Mononuclear cell (primary cell): ENCODE results near the gene EPB41L5. TPM values are rescaled to one million over a fixed set of nuclear protein-coding genes. Genes with fewer than 3 reads are reported as not detected.
"Not testable (repeated sequence)": the region's sequence is repeated elsewhere in the genome, so short reads cannot be mapped to it uniquely, and the experiment has no call there.

Experiments
- H3K27me3 ChIP-seq: 2 replicates; pipeline ENCODE4 v1.6.0; 2011; ENCODE audit warnings: low read length, control low read depth; ENCODE audit not compliant: insufficient read depth
- H3K4me1 ChIP-seq: 2 replicates; pipeline ENCODE4 v1.5.1; 2011; ENCODE audit warnings: mild to moderate bottlenecking, low read length, control low read depth; ENCODE audit not compliant: insufficient read depth
- H3K4me3 ChIP-seq: 2 replicates; pipeline ENCODE4 v1.5.1; 2011; ENCODE audit warnings: mild to moderate bottlenecking, low read length, moderate library complexity
- H3K9me3 ChIP-seq: 2 replicates; pipeline ENCODE4 v1.5.1; 2011; ENCODE audit warnings: low read depth, mild to moderate bottlenecking, control low read depth, low read length
- total RNA-seq: library from RNA; depleted of rRNA; stranded (reverse); fragments of >200 nt; gene quantifications from one replicate; pipeline ENCODE4 v1.2.3, GENCODE V29; 2012

The EPB41L5 gene
- total RNA-seq, 1 donor, result 7.1 TPM

GRCh38 chr2:120052597-120052996 is 39.7 kb downstream of the EPB41L5 start:
- H3K9me3 ChIP-seq, result no peaks in the 10 kb centered on the region
- no peaks in the 10 kb centered on the region for H3K4me1 ChIP-seq
- no peak overlapping the region for H3K4me3 ChIP-seq
- no peaks in the 10 kb centered on the region for H3K27me3 ChIP-seq

GRCh38 chr2:120053891-120054290 is 41.0 kb downstream of the EPB41L5 start:
- H3K27me3 ChIP-seq, result no peaks in the 10 kb centered on the region
- H3K4me3 ChIP-seq, result no peak overlapping the region
- no peaks in the 10 kb centered on the region for H3K4me1 ChIP-seq
- H3K9me3 ChIP-seq, result no peaks in the 10 kb centered on the region

- Histone ChIP-seq H3K4me1 (no peaks in the 10 kb centered on the region), H3K27me3 (no peaks in the 10 kb centered on the region), H3K4me3 (no peak overlapping the region), H3K9me3 (no peaks in the 10 kb centered on the region)
These were observed 46.6 kb downstream of the EPB41L5 start for GRCh38 chr2:120059483-120059882.

- Histone ChIP-seq H3K4me3 (no peak overlapping the region), H3K27me3 (no peaks in the 10 kb centered on the region), H3K4me1 (no peaks in the 10 kb centered on the region), H3K9me3 (no peaks in the 10 kb centered on the region)
These were observed 47.3 kb downstream of the EPB41L5 start for GRCh38 chr2:120060088-120060623.

GRCh38 chr2:120064664-120065063 is 51.8 kb downstream of the EPB41L5 start:
- H3K4me1 ChIP-seq, result no peaks in the 10 kb centered on the region
- H3K27me3 ChIP-seq, result no peaks in the 10 kb centered on the region
- H3K9me3 ChIP-seq, result no peaks in the 10 kb centered on the region
- H3K4me3 ChIP-seq, result no peak overlapping the region

GRCh38 chr2:120066800-120067547 is 54.1 kb downstream of the EPB41L5 start:
- no peaks in the 10 kb centered on the region for H3K9me3 ChIP-seq
- no peaks in the 10 kb centered on the region for H3K4me1 ChIP-seq
- H3K27me3 ChIP-seq, result no peaks in the 10 kb centered on the region
- H3K4me3 ChIP-seq, result no peak overlapping the region

- not testable (repeated sequence) for H3K4me3 ChIP-seq, H3K27me3 ChIP-seq, H3K9me3 ChIP-seq, H3K4me1 ChIP-seq
These were observed 55.3 kb downstream of the EPB41L5 start for GRCh38 chr2:120068040-120068658.

GRCh38 chr2:120075545-120075944 is 62.7 kb downstream of the EPB41L5 start:
- H3K4me1 ChIP-seq, result no peaks in the 10 kb centered on the region
- no peaks in the 10 kb centered on the region for H3K9me3 ChIP-seq
- H3K27me3 ChIP-seq, result no peaks in the 10 kb centered on the region
- no peak overlapping the region for H3K4me3 ChIP-seq

- Histone ChIP-seq H3K4me3 (no peak overlapping the region), H3K27me3 (no peaks in the 10 kb centered on the region), H3K4me1 (no peaks in the 10 kb centered on the region), H3K9me3 (no peaks in the 10 kb centered on the region)
These were observed 65.0 kb downstream of the EPB41L5 start for GRCh38 chr2:120077896-120078295.

- Histone ChIP-seq H3K4me1 (no peaks in the 10 kb centered on the region), H3K27me3 (no peaks in the 10 kb centered on the region), H3K9me3 (no peaks in the 10 kb centered on the region), H3K4me3 (no peak overlapping the region)
These were observed 66.8 kb downstream of the EPB41L5 start for GRCh38 chr2:120079647-120080046.

- H3K4me3 ChIP-seq, result no peak overlapping the region
- H3K4me1 ChIP-seq, result no peaks in the 10 kb centered on the region
- H3K27me3 ChIP-seq, result no peaks in the 10 kb centered on the region
- no peaks in the 10 kb centered on the region for H3K9me3 ChIP-seq
These were observed 78.6 kb downstream of the EPB41L5 start for GRCh38 chr2:120091436-120091835.

GRCh38 chr2:120094795-120095194 is 81.9 kb downstream of the EPB41L5 start:
- Histone ChIP-seq H3K4me3 (no peak overlapping the region), H3K4me1 (no peaks in the 10 kb centered on the region), H3K9me3 (no peaks in the 10 kb centered on the region), H3K27me3 (no peaks in the 10 kb centered on the region)

- H3K9me3 ChIP-seq, result no peaks in the 10 kb centered on the region
- no peaks in the 10 kb centered on the region for H3K4me1 ChIP-seq
- H3K4me3 ChIP-seq, result no peak overlapping the region
- no peaks in the 10 kb centered on the region for H3K27me3 ChIP-seq
These were observed 87.8 kb downstream of the EPB41L5 start for GRCh38 chr2:120100627-120101026.

- Histone ChIP-seq H3K4me1 (peaks cover 4% of the 10 kb centered on the region), H3K9me3 (no peaks in the 10 kb centered on the region), H3K4me3 (no peak overlapping the region), H3K27me3 (no peaks in the 10 kb centered on the region)
These were observed 91.0 kb downstream of the EPB41L5 start for GRCh38 chr2:120103723-120104467.

- Histone ChIP-seq H3K4me3 (no peak overlapping the region), H3K27me3 (no peaks in the 10 kb centered on the region), H3K9me3 (no peaks in the 10 kb centered on the region), H3K4me1 (peaks cover 13% of the 10 kb centered on the region)
These were observed 91.9 kb downstream of the EPB41L5 start for GRCh38 chr2:120104772-120105171.
